ENCODE results near the gene B4GALNT4. TPM values are rescaled to one million over a fixed set of nuclear protein-coding genes. Genes with fewer than 3 reads are reported as not detected.
A peak's percentile ranks its signal among the peaks of the same experiment; 100 is the strongest.
"Not testable (repeated sequence)": the region's sequence is repeated elsewhere in the genome, so short reads cannot be mapped to it uniquely, and the experiment has no call there.

The B4GALNT4 gene, protein sequence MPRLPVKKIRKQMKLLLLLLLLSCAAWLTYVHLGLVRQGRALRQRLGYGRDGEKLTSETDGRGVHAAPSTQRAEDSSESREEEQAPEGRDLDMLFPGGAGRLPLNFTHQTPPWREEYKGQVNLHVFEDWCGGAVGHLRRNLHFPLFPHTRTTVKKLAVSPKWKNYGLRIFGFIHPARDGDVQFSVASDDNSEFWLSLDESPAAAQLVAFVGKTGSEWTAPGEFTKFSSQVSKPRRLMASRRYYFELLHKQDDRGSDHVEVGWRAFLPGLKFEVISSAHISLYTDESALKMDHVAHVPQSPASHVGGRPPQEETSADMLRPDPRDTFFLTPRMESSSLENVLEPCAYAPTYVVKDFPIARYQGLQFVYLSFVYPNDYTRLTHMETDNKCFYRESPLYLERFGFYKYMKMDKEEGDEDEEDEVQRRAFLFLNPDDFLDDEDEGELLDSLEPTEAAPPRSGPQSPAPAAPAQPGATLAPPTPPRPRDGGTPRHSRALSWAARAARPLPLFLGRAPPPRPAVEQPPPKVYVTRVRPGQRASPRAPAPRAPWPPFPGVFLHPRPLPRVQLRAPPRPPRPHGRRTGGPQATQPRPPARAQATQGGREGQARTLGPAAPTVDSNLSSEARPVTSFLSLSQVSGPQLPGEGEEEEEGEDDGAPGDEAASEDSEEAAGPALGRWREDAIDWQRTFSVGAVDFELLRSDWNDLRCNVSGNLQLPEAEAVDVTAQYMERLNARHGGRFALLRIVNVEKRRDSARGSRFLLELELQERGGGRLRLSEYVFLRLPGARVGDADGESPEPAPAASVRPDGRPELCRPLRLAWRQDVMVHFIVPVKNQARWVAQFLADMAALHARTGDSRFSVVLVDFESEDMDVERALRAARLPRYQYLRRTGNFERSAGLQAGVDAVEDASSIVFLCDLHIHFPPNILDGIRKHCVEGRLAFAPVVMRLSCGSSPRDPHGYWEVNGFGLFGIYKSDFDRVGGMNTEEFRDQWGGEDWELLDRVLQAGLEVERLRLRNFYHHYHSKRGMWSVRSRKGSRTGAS
- total RNA-seq (2014; rRNA removed; shearing (Covaris generic)): 3.0 and 8.1 TPM in 2 replicates
- polyA plus RNA-seq (2015; cell fraction: cytosol; rRNA removed): 6.7 and 8.7 TPM in 2 replicates
- 43.2 and 47.1 TPM in 2 replicates for polyA plus RNA-seq (2015; cell fraction: nucleus; rRNA removed)

GRCh38 chr11:369336-370018, at the start of gene B4GALNT4:
Gene B4GALNT4 (plus strand): TSS chr11:369499. CDS start chr11:369804, 305 bp downstream.
- no peak for DNase-seq (ENCODE audit: low read depth)

- not testable (repeated sequence) for DNase-seq (ENCODE audit: low read depth)
Measured at GRCh38 chr11:319888-320273, 49.4 kb upstream of the B4GALNT4 start.

- DNase-seq (ENCODE audit: low read depth): no peak
Measured at GRCh38 chr11:324156-324555, 45.1 kb upstream of the B4GALNT4 start.

- not testable (repeated sequence) for DNase-seq (ENCODE audit: low read depth)
Measured at GRCh38 chr11:324593-325517, 44.4 kb upstream of the B4GALNT4 start.

GRCh38 chr11:325796-326591, 43.3 kb upstream of the B4GALNT4 start:
- no peak for DNase-seq (ENCODE audit: low read depth)

DNA sequence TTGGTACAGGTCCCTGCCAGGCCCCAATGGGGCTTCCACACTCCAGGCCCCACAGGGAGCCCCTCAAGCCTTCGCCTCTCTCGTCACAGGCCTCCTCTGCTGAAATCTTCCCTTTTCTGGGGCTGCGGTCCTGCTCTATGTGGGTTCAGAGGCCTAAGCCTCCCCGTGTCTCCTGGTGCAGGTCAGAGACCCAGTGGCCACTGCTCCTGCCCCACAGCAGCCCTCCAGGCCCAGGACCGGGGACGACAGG, 42.8 kb upstream of the B4GALNT4 start:
- DNase-seq (ENCODE audit: low read depth): no peak

- no peak for DNase-seq (ENCODE audit: low read depth)
Measured at GRCh38 chr11:326842-327580, 42.3 kb upstream of the B4GALNT4 start.

DNA sequence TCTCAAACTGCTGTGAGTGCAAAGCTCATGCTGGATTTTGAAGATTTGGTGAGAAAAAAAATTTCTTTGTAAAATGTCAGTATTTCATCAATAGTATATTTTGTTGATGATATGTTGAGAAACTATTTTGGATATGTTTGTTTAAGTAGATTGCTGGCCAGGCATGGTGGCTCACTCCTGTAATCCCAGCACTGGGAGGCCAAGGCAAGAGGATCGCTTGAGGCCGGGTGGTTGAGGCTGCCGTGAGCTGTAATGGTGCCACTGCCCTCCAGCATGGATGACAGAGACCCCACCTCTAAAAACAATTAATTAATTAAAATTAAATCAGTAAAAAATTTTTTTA, 41.7 kb upstream of the B4GALNT4 start:
- DNase-seq (ENCODE audit: low read depth): no peak

DNA sequence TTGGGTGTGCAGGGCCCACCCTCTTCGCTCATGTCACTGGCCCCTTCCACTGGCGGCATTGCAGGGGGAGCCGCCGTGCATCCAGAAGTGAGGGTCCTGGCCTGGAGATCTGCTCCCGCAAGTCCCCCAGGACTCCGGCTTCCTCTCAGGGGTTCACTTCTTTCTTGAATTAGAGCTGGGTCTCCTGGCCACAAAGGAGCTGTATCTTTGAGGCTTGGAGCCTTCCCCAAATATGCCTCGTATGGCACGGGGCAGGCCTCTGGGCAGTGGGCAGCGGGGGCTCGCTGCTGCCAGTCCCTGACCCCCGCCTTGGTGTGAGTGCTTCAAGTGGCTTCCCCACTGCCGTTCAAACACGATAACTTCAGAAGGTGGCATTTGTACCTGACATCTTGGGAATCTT, 41.3 kb upstream of the B4GALNT4 start:
- no peak for DNase-seq (ENCODE audit: low read depth)

- DNase-seq (ENCODE audit: low read depth): not testable (repeated sequence)
Measured at GRCh38 chr11:328516-329100, 40.7 kb upstream of the B4GALNT4 start.

GRCh38 chr11:329886-330253, 39.4 kb upstream of the B4GALNT4 start:
- no peak for DNase-seq (ENCODE audit: low read depth)

GRCh38 chr11:330307-330693, 39.0 kb upstream of the B4GALNT4 start:
- DNase-seq (ENCODE audit: low read depth): no peak

DNA sequence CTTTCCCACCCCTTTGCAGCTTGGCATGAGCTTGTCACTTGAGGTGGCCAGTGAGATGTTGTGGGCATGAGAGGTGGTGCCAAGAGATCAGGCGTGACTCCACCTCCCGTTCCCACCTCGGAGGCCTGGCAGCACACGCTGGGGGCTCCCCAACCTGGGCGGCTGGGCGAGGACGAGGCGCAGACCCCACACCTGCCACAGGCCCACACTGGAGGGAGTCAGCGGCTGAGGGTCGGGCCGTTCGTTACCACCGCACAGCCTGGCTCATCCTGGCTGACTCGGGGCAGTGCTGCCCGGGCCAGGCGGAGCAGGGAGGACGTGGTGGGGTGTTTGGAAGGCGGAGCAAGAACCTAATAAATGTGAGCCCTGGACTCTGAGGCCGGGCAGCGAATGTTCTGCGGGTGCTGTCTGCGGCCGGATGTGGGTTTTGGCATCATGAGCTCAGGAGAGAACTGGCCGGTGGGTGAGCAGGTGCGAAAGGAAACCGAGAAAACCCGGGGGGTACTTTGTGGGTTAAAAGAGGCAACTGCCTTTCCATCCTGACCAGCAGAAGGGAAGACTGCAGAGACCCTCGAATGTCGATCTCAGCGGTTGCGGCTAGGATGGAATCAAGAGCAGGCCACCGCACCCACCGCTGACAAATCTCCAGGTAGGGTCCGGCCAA, 38.5 kb upstream of the B4GALNT4 start:
- peak; percentile 44 for DNase-seq (ENCODE audit: low read depth)

DNA sequence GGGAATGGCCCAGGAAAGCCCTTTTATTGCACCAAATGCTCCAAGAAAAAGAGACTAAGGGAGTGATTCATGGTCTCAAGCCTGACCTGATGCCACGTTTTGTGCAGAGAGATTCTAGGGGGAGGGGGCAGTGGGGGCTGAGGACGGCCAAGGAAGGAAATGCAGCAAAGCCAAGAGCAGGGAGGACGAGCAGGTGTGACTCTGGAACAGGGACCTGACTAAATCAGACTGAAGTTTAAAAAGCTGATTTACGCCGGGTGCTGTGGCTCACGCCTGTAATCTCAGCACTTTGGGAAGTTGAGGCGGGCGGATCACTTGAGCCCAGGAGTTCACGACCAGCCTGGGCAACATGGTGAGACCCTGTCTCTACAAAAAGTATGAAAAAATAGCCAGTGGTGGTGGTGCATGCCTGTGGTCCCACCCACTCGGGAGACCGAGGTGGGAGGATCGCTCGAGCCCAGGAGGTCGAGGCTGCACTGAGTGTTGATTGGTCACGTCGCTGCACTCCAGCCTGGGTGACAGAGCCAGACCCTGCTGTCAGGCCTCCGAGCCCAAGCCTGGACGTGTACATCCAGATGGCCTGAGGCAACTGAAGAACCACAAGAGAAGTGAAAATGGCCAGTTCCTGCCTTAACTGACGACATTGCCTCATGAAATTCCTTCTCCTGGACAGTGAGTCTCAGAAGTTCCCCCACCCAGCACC, 37.8 kb upstream of the B4GALNT4 start:
- no peak for DNase-seq (ENCODE audit: low read depth)

DNA sequence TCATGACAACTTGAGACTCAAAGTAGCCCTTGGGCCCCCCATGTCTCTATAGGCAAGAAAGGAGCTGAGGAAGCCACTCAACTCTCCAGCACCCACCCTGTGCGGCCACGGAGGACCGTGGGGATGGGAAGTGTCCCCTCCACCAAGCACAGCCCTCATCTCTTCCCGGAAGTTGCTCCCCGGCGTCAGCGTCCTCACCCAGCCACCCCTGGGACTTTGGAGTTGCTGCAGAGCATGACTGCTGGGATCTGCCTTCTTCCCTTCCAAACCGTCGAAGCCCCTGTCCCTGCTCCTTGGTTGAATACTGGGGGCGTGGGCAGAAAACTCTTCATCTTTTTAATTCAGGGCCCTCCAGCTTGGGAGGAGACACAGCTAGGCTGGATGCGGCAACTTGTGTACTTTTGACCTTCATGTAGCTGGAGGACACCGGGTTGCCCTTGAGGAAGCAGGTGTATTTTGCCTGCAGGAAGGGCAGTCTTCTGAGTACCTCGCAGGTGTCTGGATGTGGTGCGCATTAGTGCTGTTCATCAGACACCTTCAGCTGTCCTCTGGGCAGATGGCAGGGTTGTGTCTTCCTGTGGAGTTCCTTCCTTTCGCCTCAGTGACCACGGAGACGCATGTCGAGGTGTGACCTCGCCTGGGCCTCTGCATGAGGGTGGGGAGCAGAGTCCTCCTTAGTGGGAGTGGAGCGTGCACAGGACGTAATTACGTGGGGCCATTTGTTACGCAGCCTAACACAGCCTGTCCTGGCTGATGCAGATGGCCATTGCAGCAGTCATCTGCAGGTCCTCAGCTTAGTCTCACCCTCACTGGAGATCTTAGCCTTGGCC, 36.4 kb upstream of the B4GALNT4 start:
- DNase-seq (ENCODE audit: low read depth): no peak

DNA sequence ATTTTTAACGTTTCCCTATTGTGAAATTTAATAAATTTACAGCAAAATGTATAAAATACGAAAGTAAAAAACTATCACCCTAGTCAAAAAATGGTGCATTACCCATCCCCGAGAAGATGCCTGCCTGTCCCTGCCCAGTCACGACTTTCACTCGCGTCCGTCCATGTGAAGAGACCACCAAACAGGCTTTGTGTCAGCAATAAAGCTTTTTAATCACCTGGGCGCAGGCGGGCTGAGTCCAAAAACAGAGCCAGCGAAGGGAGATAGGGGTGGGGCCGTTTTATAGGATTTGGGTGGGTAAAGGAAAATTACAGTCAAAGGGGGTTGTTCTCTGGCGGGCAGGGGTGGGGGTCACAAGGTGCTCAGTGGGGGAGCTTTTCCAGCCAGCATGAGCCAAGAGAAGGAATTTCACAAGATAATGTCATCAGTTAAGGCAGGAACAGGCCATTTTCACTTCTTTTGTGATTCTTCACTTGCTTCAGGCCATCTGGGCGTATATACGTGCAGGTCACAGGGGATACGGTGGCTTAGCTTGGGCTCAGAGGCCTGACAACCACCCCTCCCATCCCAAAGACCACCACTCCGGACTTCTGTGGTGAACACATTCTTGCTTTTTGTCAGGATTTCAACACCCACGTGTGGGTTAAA, 35.6 kb upstream of the B4GALNT4 start:
- not testable (repeated sequence) for DNase-seq (ENCODE audit: low read depth)

Measured in HT1080 (cell line).